ENCODE results near the gene TSKS.
A peak's percentile ranks its signal among the peaks of the same experiment; 100 is the strongest.

TSKS gene

DNA sequence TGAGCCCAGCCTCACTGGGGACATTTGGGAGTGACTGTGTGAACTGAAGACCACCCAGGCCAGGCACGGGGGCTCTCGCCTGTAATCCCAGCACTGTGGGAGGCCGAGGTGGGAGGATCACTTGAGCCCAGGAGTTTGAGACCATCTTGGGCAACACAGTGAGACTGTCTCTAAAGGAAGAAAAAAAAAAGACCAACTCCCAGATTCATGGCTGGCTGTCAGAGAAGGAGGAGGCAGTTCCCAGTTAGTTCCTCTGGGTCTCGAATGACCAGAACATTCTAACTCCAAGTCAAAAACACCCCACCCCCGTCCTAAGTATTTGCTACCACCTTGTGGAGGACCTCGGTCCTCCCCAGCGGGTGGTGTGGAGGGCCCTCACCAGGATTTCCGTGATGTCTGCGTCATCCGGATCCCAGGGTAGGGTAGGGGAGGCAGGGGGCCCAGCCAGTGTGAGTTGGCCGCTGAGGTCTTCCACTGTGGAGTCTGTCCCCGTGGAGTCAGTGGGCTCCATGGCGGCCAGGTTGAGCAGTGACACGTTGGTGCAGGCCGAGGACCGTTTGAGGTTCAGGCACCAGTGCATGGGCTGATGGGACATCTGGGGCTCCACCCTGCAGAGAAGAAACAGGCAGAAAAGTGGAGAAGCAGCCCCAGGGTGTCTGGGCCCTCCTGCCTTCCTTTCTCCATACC is 1.3 kb downstream of the TSKS start:
- Mint-ChIP-seq H3K27ac (peak overlapping the region in 1 of 2 donors; percentile 27), H3K4me1 (peaks cover 7% of the 10 kb centered on the region), H3K9me3 (no peaks in the 10 kb centered on the region), H3K4me3 (peak overlapping the region in 1 of 2 donors; percentile 44), H3K27me3 (peaks cover 13% of the 10 kb centered on the region)
- no peak for ATAC-seq
- peak in 1 of 2 donors; percentile 45 for DNase-seq

DNA sequence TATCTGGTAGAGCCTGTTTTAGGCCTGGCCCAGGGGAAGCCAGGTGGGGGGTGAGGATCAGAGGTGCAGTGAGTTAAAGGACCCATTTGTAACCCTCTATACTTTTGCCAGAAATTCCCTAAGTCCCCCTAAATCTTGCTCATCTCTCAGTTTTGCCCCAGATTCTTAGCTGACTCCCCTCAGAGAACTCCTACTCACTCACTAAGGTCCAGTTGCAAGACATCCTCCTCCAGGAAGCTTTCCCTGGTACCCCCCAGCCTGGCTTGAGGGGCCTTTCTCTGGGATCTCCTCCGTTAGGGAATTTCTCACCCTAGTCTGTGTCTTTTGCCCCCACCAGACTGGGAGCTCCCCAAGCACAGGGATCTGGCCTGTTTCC is 1.9 kb downstream of the TSKS start:
- peaks cover 13% of the 10 kb centered on the region for H3K27me3 Mint-ChIP-seq
- no peak overlapping the region for H3K27ac Mint-ChIP-seq
- H3K4me3 Mint-ChIP-seq = peak overlapping the region in 1 of 2 donors; percentile 44
- DNase-seq = no peak
- no peaks in the 10 kb centered on the region for H3K9me3 Mint-ChIP-seq
- ATAC-seq = no peak
- H3K4me1 Mint-ChIP-seq = peaks cover 7% of the 10 kb centered on the region

GRCh38 chr19:49758292-49758691 is 4.8 kb downstream of the TSKS start:
- H3K4me3 Mint-ChIP-seq = no peak overlapping the region
- ATAC-seq (no peak), DNase-seq (no peak)
- peaks cover 0 to 6% of the 10 kb centered on the region in 2 donors for H3K9me3 Mint-ChIP-seq
- H3K27me3 Mint-ChIP-seq = peaks cover 13% of the 10 kb centered on the region
- peak overlapping the region in 1 of 2 donors; percentile 22 for H3K27ac Mint-ChIP-seq
- H3K4me1 Mint-ChIP-seq = no peaks in the 10 kb centered on the region

DNA sequence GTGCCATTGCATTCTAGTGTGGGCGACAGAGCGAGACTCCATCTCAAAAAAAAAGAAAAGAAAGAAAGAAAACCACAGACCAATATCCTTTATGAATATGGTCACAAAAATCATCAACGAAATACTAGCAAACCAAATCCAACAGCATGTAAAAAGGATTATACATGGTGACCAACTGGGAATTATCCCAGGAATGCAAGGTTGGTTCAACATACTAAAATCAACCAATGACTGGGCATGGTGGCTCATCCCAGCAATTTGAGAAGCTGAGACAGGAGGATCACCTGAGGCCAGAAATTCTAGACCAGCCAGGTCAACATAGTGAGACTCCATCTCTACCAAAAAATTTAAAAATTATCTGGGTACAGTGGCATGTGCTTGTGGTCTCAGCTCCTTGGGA is 7.2 kb downstream of the TSKS start:
- DNase-seq = no peak
- no peak for ATAC-seq
- peaks cover 13% of the 10 kb centered on the region for H3K27me3 Mint-ChIP-seq
- H3K4me3 Mint-ChIP-seq = no peak overlapping the region
- H3K9me3 Mint-ChIP-seq = peaks cover 0 to 6% of the 10 kb centered on the region in 2 donors
- no peak overlapping the region for H3K27ac Mint-ChIP-seq
- no peaks in the 10 kb centered on the region for H3K4me1 Mint-ChIP-seq

- DNase-seq = no peak
- H3K4me3 Mint-ChIP-seq = no peak overlapping the region
- no peaks in the 10 kb centered on the region for H3K4me1 Mint-ChIP-seq
- peaks cover 9% of the 10 kb centered on the region for H3K27me3 Mint-ChIP-seq
- ATAC-seq = no peak
- H3K27ac Mint-ChIP-seq = no peak overlapping the region
- H3K9me3 Mint-ChIP-seq = peaks cover 0 to 6% of the 10 kb centered on the region in 2 donors
These were observed 10.4 kb downstream of the TSKS start for GRCh38 chr19:49752701-49753100.

GRCh38 chr19:49749771-49750170 is 13.3 kb downstream of the TSKS start:
- Mint-ChIP-seq H3K4me3 (no peak overlapping the region), H3K27ac (no peak overlapping the region), H3K9me3 (peaks cover 0 to 2% of the 10 kb centered on the region in 2 donors), H3K27me3 (peaks cover 9% of the 10 kb centered on the region), H3K4me1 (peaks cover 11% of the 10 kb centered on the region)
- DNase-seq (no peak), ATAC-seq (no peak)

DNA sequence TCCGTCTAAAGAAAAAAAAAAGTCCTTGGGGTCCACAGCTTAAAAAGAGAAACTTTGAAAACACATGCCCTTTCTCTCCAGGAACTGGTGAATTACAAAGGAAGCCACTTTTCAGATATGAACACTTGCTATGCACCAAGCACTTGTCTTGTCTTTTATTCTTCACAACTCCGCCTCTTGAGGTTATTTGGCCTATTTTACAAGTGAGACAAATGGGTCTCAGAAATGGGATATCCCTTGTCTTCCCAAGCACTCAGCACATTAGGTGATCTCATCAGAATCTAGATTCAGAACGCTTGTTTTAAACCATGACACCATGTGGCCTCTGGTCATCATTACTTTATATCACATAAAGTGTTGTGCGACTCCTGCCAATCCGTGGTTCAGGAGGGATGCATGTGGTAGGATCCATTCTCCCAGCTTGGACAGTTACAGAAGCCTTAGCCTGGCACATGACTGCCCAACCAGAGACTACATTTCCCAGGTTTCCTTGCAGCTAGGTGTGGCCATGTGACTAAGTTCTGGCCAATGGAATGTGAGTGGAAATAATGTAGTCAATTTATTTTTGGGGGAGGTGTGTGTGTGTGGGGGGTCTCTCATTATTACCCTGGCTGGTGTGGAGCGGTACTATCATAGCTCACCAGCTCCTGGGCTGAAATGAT is 13.9 kb downstream of the TSKS start:
- Mint-ChIP-seq H3K4me3 (no peak overlapping the region), H3K4me1 (peaks cover 11% of the 10 kb centered on the region), H3K27ac (no peak overlapping the region), H3K27me3 (peaks cover 9% of the 10 kb centered on the region), H3K9me3 (no peaks in the 10 kb centered on the region)
- no peak for DNase-seq
- no peak for ATAC-seq

GRCh38 chr19:49746206-49746958 is 16.7 kb downstream of the TSKS start:
- Mint-ChIP-seq H3K4me3 (peak overlapping the region in 1 of 2 donors; percentile 35), H3K4me1 (peaks cover 11% of the 10 kb centered on the region), H3K9me3 (no peaks in the 10 kb centered on the region), H3K27me3 (peaks cover 9% of the 10 kb centered on the region), H3K27ac (peak overlapping the region; percentile 52 to 76)
- peak; percentile 53 for ATAC-seq
- DNase-seq = peak; percentile 52 to 61

GRCh38 chr19:49744946-49745381 is 18.1 kb downstream of the TSKS start:
- Mint-ChIP-seq H3K27me3 (peaks cover 9% of the 10 kb centered on the region), H3K4me1 (peaks cover 11% of the 10 kb centered on the region), H3K9me3 (no peaks in the 10 kb centered on the region), H3K27ac (no peak overlapping the region), H3K4me3 (no peak overlapping the region)
- DNase-seq = no peak
- ATAC-seq = no peak

DNA sequence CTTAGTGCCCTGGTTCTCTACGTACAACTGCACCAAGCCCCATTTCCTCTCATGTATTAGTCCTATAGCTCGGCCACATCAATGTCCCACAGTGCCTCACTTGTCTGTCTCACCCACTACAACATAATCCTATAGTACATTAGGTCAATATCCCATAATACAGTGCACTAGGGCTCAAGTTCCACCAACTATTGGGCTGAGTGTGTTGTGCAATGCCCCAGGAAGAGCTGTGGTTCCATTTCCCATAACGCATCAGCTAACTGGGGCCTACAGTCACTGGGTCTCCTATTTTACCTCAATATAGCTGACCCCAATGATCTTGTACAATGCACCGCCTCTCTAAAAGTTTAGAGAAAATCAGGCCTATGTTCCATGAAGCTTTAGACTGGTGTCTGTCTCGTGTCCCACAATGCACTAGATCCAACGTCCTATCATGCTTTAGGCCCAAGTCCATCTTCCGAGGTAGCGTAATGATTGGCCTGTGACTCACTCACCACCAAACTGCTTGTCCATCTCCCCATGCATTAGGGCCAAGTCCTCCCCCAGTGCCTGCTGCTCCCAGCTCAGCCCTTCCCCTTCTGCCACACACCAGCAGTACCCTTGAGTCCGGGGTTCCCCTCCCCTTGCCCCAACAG is 21.8 kb downstream of the TSKS start:
- H3K27me3 Mint-ChIP-seq = no peaks in the 10 kb centered on the region
- no peaks in the 10 kb centered on the region for H3K9me3 Mint-ChIP-seq
- H3K4me1 Mint-ChIP-seq = peaks cover 12% of the 10 kb centered on the region
- ATAC-seq (no peak), DNase-seq (no peak)
- H3K27ac Mint-ChIP-seq = no peak overlapping the region
- no peak overlapping the region for H3K4me3 Mint-ChIP-seq

GRCh38 chr19:49739933-49740332 is 23.2 kb downstream of the TSKS start:
- Mint-ChIP-seq H3K9me3 (no peaks in the 10 kb centered on the region), H3K27me3 (no peaks in the 10 kb centered on the region), H3K4me1 (peaks cover 6% of the 10 kb centered on the region), H3K4me3 (no peak overlapping the region), H3K27ac (no peak overlapping the region)
- ATAC-seq (no peak), DNase-seq (no peak)

- no peak overlapping the region for H3K4me3 Mint-ChIP-seq
- H3K27me3 Mint-ChIP-seq = no peaks in the 10 kb centered on the region
- peaks cover 6% of the 10 kb centered on the region for H3K4me1 Mint-ChIP-seq
- no peak overlapping the region for H3K27ac Mint-ChIP-seq
- ATAC-seq = no peak
- no peak for DNase-seq
- H3K9me3 Mint-ChIP-seq = no peaks in the 10 kb centered on the region
These were observed 24.0 kb downstream of the TSKS start for GRCh38 chr19:49739098-49739497.

- Mint-ChIP-seq H3K4me1 (peaks cover 6% of the 10 kb centered on the region), H3K27ac (no peak overlapping the region), H3K27me3 (no peaks in the 10 kb centered on the region), H3K4me3 (no peak overlapping the region), H3K9me3 (no peaks in the 10 kb centered on the region)
- no peak for ATAC-seq
- no peak for DNase-seq
These were observed 24.8 kb downstream of the TSKS start for GRCh38 chr19:49738268-49738667.

- DNase-seq (no peak), ATAC-seq (no peak)
- Mint-ChIP-seq H3K27ac (no peak overlapping the region), H3K27me3 (no peaks in the 10 kb centered on the region), H3K9me3 (no peaks in the 10 kb centered on the region), H3K4me3 (no peak overlapping the region), H3K4me1 (no peaks in the 10 kb centered on the region)
These were observed 32.9 kb downstream of the TSKS start for GRCh38 chr19:49730166-49730565.

GRCh38 chr19:49727217-49728030 is 35.7 kb downstream of the TSKS start:
- H3K9me3 Mint-ChIP-seq = no peaks in the 10 kb centered on the region
- ATAC-seq (no peak), DNase-seq (no peak)
- H3K27ac Mint-ChIP-seq = no peak overlapping the region
- H3K4me1 Mint-ChIP-seq = no peaks in the 10 kb centered on the region
- H3K4me3 Mint-ChIP-seq = no peak overlapping the region
- no peaks in the 10 kb centered on the region for H3K27me3 Mint-ChIP-seq
